Neural progenitor cell (in vitro differentiated cells): Measurements from ENCODE around the gene GRIK3.
"Not testable (repeated sequence)": the region's sequence is repeated elsewhere in the genome, so short reads cannot be mapped to it uniquely, and the experiment has no call there.

Experiments
- EZH2phosphoT487 ChIP-seq: fragments of 200-600 bp; sonication (generic); IDR thresholded peaks from 2 replicates; pipeline ENCODE4 v1.6.1; 2017; ENCODE audit warnings: antibody characterized with exemption
- TF ChIP-seq, protein P1 (sequence below): fragments of 200-600 bp; sonication (generic); IDR thresholded peaks from 2 replicates; pipeline ENCODE4 v1.5.1; 2017; ENCODE audit warnings: antibody characterized with exemption, mild to moderate bottlenecking

GRCh38 chr1:36767429-36767828 lies 266.9 kb downstream of the GRIK3 start:
- TF ChIP-seq, protein P1, sequence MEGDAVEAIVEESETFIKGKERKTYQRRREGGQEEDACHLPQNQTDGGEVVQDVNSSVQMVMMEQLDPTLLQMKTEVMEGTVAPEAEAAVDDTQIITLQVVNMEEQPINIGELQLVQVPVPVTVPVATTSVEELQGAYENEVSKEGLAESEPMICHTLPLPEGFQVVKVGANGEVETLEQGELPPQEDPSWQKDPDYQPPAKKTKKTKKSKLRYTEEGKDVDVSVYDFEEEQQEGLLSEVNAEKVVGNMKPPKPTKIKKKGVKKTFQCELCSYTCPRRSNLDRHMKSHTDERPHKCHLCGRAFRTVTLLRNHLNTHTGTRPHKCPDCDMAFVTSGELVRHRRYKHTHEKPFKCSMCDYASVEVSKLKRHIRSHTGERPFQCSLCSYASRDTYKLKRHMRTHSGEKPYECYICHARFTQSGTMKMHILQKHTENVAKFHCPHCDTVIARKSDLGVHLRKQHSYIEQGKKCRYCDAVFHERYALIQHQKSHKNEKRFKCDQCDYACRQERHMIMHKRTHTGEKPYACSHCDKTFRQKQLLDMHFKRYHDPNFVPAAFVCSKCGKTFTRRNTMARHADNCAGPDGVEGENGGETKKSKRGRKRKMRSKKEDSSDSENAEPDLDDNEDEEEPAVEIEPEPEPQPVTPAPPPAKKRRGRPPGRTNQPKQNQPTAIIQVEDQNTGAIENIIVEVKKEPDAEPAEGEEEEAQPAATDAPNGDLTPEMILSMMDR, result not testable (repeated sequence)
- not testable (repeated sequence) for TF ChIP-seq EZH2phosphoT487
